ENCODE results near the gene RNF14. TPM values are rescaled to one million over a fixed set of nuclear protein-coding genes. Genes with fewer than 3 reads are reported as not detected.
A peak's percentile ranks its signal among the peaks of the same experiment; 100 is the strongest.

RNF14 gene
- total and polyA plus RNA-seq, 3 donors from 2014 or later = 98.8 to 149 (median 101) TPM

GRCh38 chr5:141969783-141970771 lies 1.2 kb downstream of the RNF14 start:
- Histone ChIP-seq H3K36me3 (ENCODE audit: low read depth, missing control alignments) (no peaks in the 10 kb centered on the region), H3K4me1 (peaks cover 19% of the 10 kb centered on the region), H3K27ac (peak overlapping the region; percentile 98), H3K4me3 (peak overlapping the region; percentile 83 to 98), H3K9me3 (no peaks in the 10 kb centered on the region), H3K27me3 (no peaks in the 10 kb centered on the region)
- no peak for TF ChIP-seq POLR2A (IDR thresholded peaks at IDR 0.05)
- no peak for TF ChIP-seq CTCF (IDR thresholded peaks at IDR 0.05)
- intact Hi-C loops (cut with DNase I; ENCODE audit: low total_unique reads) = no loop called here
- peak; percentile 56 for DNase-seq
- 34 to 45% methylated on average over 2 of the region's 2 CpGs for WGBS, 2 donors

- H3K27me3 ChIP-seq = no peaks in the 10 kb centered on the region
- 89 to 93% methylated on average over 1 of the region's 1 CpG for WGBS, 2 donors
- H3K4me1 ChIP-seq = peaks cover 25% of the 10 kb centered on the region
- TF ChIP-seq CTCF (IDR thresholded peaks at IDR 0.05) = no peak
- no peak for TF ChIP-seq POLR2A (IDR thresholded peaks at IDR 0.05)
- no peak overlapping the region for H3K27ac ChIP-seq
- no peak for DNase-seq
- H3K4me3 ChIP-seq = no peak overlapping the region
- intact Hi-C loops (cut with DNase I; ENCODE audit: low total_unique reads) = no loop called here
- no peaks in the 10 kb centered on the region for H3K36me3 ChIP-seq (ENCODE audit: low read depth, missing control alignments)
- no peaks in the 10 kb centered on the region for H3K9me3 ChIP-seq
Measured at GRCh38 chr5:141973871-141974595, 5.1 kb downstream of the RNF14 start.

GRCh38 chr5:141976176-141976575 lies 7.3 kb downstream of the RNF14 start:
- no peak overlapping the region for H3K27ac ChIP-seq
- DNase-seq = no peak
- peaks cover 8% of the 10 kb centered on the region for H3K4me1 ChIP-seq
- H3K4me3 ChIP-seq = no peak overlapping the region
- intact Hi-C loops (cut with DNase I; ENCODE audit: low total_unique reads) = no loop called here
- no peaks in the 10 kb centered on the region for H3K36me3 ChIP-seq (ENCODE audit: low read depth, missing control alignments)
- H3K27me3 ChIP-seq = no peaks in the 10 kb centered on the region
- 91 to 96% methylated on average over 6 of the region's 6 CpGs for WGBS, 2 donors
- H3K9me3 ChIP-seq = no peaks in the 10 kb centered on the region
- no peak for TF ChIP-seq POLR2A (IDR thresholded peaks at IDR 0.05)
- TF ChIP-seq CTCF (IDR thresholded peaks at IDR 0.05) = no peak

- Histone ChIP-seq H3K27me3 (no peaks in the 10 kb centered on the region), H3K27ac (no peak overlapping the region), H3K9me3 (no peaks in the 10 kb centered on the region), H3K4me3 (no peak overlapping the region), H3K4me1 (peaks cover 7% of the 10 kb centered on the region), H3K36me3 (ENCODE audit: low read depth, missing control alignments) (no peaks in the 10 kb centered on the region)
- no peak for DNase-seq
- intact Hi-C loops (cut with DNase I; ENCODE audit: low total_unique reads) = no loop called here
- TF ChIP-seq POLR2A (IDR thresholded peaks at IDR 0.05) = no peak
- no peak for TF ChIP-seq CTCF (IDR thresholded peaks at IDR 0.05)
Measured at GRCh38 chr5:141978389-141978788, 9.5 kb downstream of the RNF14 start.
